Subcutaneous adipose tissue (tissue), 4 donors: ENCODE results near the gene GNA14. TPM values are rescaled to one million over a fixed set of nuclear protein-coding genes. Genes with fewer than 3 reads are reported as not detected.

Experiments used
- CTCF ChIP-seq: fragments of 450-650 bp; IDR thresholded peaks from one replicate; pipeline ENCODE4 v1.5.1; 2016; ENCODE audit warnings: low read depth, mild to moderate bottlenecking, control low read depth, antibody characterized with exemption, moderate library complexity
- total RNA-seq, 4 donors: library from RNA; depleted of rRNA; stranded (reverse); fragments of >200 nt; gene quantifications; one replicate each; pipeline ENCODE4 v1.1.0, GENCODE V29; 2016

Gene GNA14
- total RNA-seq, result 1 to 10 TPM in 3 of 4 donors, under 1 TPM in 1; 0.98 to 6.4 (median 3.7) TPM

DNA sequence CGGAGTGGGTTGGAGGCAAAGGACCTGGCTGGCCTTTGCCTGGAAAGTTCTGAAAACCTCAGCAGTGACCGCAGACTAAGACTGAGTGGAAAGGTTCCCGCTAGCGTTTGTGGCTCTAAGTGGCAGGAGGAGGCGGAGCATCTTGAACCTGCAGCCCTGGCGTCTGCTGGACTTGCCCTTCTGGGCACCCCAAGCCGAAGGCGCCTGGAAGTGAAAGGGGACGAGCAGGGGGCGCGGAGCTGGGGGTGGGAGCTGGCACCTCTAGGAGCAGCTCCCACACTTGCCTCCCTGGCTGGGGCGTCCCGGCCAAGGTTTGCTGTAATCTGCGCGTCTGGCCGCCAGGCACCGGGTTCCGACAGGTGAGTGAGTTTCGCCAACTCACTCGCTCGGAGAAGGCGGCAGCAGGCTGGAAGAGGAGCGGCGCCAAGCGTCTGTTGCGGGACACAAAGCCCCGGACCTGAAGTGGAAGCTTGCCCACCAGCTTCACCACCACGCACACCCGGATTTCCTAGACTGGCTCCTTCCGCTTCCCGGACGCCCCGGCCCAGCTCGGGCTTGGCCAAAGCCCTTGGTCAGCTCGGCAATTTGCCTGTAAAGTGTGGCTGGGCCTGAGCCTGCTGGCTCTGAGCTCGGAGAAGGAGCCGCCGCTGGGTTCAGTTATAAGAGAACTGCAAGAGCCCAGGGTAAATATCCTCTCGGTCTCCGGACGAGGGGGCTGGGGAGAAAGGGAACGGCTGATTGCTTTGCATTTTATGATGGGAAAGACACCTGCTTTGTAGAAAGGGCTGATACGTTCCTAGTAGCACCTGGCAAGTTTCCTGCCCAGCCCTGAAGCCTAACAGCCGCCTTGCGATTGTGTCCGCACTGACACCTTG is at the start of gene GNA14:
GNA14 (minus strand) TSS at position 89 of the 875 bp plus-strand sequence. CDS start 529 bp downstream, outside the sequence.
- TF ChIP-seq CTCF, result no peak

- TF ChIP-seq CTCF, result no peak
These were observed 49.3 kb upstream of the GNA14 start for GRCh38 chr9:77697238-77697984.

DNA sequence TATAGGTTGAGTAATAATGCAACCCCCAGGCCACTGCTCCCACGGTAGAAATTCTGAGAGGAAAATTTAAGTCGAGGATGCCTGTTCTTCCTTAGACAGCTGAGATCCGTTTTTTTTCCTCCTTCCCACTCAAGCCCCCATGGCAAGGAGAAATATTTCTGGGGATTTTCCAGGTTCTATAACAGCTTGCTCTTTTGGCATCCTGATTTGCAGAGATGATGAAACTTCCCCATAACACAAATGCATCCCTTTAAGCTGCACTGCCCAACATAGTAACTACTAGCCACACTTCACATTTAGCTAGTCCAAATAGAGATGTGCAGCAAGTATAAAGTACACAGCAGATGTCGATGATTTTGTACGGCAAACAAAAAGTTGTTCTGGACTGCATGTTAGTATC is 32.5 kb upstream of the GNA14 start:
- TF ChIP-seq CTCF, result no peak

GRCh38 chr9:77679661-77680368 is 31.7 kb upstream of the GNA14 start:
- TF ChIP-seq CTCF, result no peak

- TF ChIP-seq CTCF, result no peak
These were observed 31.0 kb upstream of the GNA14 start for GRCh38 chr9:77679088-77679487.

DNA sequence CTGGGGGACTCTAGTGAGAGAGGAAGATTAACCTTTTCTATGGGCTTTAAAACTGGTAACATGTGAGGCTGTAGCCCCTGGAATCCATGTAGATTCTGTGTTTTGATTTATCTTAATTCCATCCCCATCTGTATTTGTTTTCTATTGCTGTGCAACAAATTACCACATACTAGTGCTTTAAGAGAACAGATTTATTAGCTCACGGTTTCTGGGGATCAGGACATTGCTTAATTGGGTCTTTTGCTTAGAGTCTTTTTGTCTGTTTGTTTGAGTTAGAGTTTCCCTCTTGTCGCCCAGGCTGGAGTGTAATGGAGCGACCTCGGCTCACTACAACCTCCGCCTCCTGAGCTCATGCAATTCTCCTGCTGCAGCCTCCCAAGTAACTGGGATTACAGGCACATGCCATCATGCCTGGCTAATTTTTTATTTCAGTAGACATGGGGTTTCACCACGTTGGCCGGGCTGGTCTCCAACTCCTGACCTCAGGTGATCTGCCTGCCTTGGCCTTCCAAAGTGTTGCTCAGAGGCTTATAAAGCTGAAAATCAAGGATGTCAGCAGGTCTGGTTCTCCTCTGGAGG is 29.9 kb upstream of the GNA14 start:
- no peak for TF ChIP-seq CTCF
